Activated CD8-positive, alpha-beta memory T cell treated with anti-CD3 and anti-CD28 coated beads for 48 hours (primary cell): Measurements from ENCODE around the gene COL27A1.

Experiments
- DNase-seq, 3 experiments: peaks; one replicate each; pipeline ENCODE4 v3.0.0-alpha.2; 2020; ENCODE audit warnings: low read depth in 2 of 3, low spot score in 2 of 3

Gene COL27A1

GRCh38 chr9:114300846-114301797 is 145.8 kb downstream of the COL27A1 start:
- no peak for DNase-seq

- no peak for DNase-seq
These were observed 146.6 kb downstream of the COL27A1 start for GRCh38 chr9:114301798-114302565.

- no peak for DNase-seq
These were observed 147.4 kb downstream of the COL27A1 start for GRCh38 chr9:114302727-114303126.

GRCh38 chr9:114303571-114303970 is 148.2 kb downstream of the COL27A1 start:
- no peak for DNase-seq

GRCh38 chr9:114303977-114304376 is 148.6 kb downstream of the COL27A1 start:
- no peak for DNase-seq

- DNase-seq: no peak
These were observed 149.3 kb downstream of the COL27A1 start for GRCh38 chr9:114304416-114305188.

- no peak for DNase-seq
These were observed 152.5 kb downstream of the COL27A1 start for GRCh38 chr9:114307899-114308267.

GRCh38 chr9:114308361-114308950 is 153.1 kb downstream of the COL27A1 start:
- DNase-seq: no peak

- DNase-seq: no peak
These were observed 153.8 kb downstream of the COL27A1 start for GRCh38 chr9:114309096-114309495.

- no peak for DNase-seq
These were observed 155.4 kb downstream of the COL27A1 start for GRCh38 chr9:114310471-114311450.

- DNase-seq: no peak
These were observed 156.5 kb downstream of the COL27A1 start for GRCh38 chr9:114311571-114312512.

- no peak for DNase-seq
These were observed 157.2 kb downstream of the COL27A1 start for GRCh38 chr9:114312513-114312875.

- DNase-seq: no peak
These were observed 157.8 kb downstream of the COL27A1 start for GRCh38 chr9:114313186-114313585.

- no peak for DNase-seq
These were observed 159.0 kb downstream of the COL27A1 start for GRCh38 chr9:114314256-114314867.

- no peak for DNase-seq
These were observed 159.8 kb downstream of the COL27A1 start for GRCh38 chr9:114314881-114315722.

GRCh38 chr9:114315723-114316363 is 160.5 kb downstream of the COL27A1 start:
- DNase-seq: no peak
